ENCODE results near the gene ANKRD12. TPM values are rescaled to one million over a fixed set of nuclear protein-coding genes. Genes with fewer than 3 reads are reported as not detected.

ANKRD12 gene
- total and polyA plus RNA-seq, 7 donors: 5.7 to 49.0 (median 36.7) TPM

DNA sequence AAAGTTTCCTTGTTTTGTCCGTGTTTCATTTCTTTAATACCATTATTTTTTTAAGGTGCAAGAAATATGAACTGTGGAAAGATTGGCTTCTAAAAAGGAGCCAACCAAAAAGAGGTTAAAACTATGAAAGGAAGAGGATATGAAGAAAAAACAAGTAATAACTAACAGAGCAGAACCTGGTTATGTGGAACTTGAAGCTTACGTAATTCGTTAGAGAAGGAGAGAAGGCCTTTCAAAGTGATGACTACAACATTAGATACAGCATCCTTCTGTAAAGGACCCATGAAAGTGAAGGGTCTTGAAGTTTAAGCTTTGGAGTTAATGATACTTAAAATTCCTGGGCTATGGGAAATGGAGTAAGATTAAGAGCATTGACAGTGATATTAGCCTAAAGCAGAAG, 84.5 kb downstream of the ANKRD12 start:
- no peak overlapping the region for H3K27ac ChIP-seq
- intact Hi-C loops (cut with DNase I): no loop called here

DNA sequence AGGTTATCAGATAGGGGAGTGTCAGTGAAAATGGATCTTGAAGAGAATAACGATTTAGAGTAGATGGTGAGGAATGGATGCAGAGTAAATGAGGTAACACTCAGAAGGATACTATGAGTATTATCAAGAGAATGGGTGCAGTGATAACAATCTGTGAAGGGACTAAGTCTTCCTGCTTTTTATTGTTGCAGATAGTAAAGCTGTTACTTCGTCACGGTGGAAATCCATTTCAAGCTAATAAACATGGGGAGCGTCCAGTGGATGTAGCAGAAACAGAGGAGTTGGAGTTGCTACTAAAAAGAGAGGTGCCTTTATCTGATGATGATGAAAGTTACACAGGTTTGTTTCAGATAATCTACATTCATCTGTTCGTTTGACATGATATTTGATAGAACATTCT, 85.1 kb downstream of the ANKRD12 start:
- TF ChIP-seq, protein P1, sequence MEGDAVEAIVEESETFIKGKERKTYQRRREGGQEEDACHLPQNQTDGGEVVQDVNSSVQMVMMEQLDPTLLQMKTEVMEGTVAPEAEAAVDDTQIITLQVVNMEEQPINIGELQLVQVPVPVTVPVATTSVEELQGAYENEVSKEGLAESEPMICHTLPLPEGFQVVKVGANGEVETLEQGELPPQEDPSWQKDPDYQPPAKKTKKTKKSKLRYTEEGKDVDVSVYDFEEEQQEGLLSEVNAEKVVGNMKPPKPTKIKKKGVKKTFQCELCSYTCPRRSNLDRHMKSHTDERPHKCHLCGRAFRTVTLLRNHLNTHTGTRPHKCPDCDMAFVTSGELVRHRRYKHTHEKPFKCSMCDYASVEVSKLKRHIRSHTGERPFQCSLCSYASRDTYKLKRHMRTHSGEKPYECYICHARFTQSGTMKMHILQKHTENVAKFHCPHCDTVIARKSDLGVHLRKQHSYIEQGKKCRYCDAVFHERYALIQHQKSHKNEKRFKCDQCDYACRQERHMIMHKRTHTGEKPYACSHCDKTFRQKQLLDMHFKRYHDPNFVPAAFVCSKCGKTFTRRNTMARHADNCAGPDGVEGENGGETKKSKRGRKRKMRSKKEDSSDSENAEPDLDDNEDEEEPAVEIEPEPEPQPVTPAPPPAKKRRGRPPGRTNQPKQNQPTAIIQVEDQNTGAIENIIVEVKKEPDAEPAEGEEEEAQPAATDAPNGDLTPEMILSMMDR (IDR thresholded peaks at IDR 0.05): no peak
- intact Hi-C loops (cut with DNase I): no loop called here
- WGBS, 3 donors: 69 to 81% (median 70%) methylated on average over 5 of the region's 5 CpGs
- no peak overlapping the region for H3K27ac ChIP-seq
- no peak for DNase-seq
- H3K27me3 ChIP-seq (ENCODE audit: insufficient read depth in 3 of 3, low read length in 2 of 3): no peaks in the 10 kb centered on the region
- H3K4me1 ChIP-seq: peaks cover 3% of the 10 kb centered on the region
- peaks cover 0 to 90% of the 10 kb centered on the region in 2 donors for H3K36me3 ChIP-seq (ENCODE audit: insufficient read depth in 1 of 2, low read depth in 1 of 2)
- H3K9me3 ChIP-seq: no peaks in the 10 kb centered on the region
- ATAC-seq: no peak
- H3K4me3 ChIP-seq: no peak overlapping the region

More for the DNA sequence above, 84.5 kb downstream of the ANKRD12 start:
- ATAC-seq: no peak
- Histone ChIP-seq H3K9me3 (no peaks in the 10 kb centered on the region), H3K4me1 (peaks cover 3% of the 10 kb centered on the region), H3K36me3 (ENCODE audit: insufficient read depth in 1 of 2, low read depth in 1 of 2) (peaks cover 0 to 90% of the 10 kb centered on the region in 2 donors), H3K27me3 (ENCODE audit: insufficient read depth in 3 of 3, low read length in 2 of 3) (no peaks in the 10 kb centered on the region), H3K4me3 (no peak overlapping the region)
- WGBS, 3 donors: 74 to 85% (median 81%) methylated on average over 3 of the region's 3 CpGs
- TF ChIP-seq, protein P1 (IDR thresholded peaks at IDR 0.05): no peak
- no peak for DNase-seq

- WGBS, 3 donors: 85 to 95% (median 86%) methylated on average over 5 of the region's 5 CpGs
- peaks cover 0 to 85% of the 10 kb centered on the region in 2 donors for H3K36me3 ChIP-seq (ENCODE audit: insufficient read depth in 1 of 2, low read depth in 1 of 2)
Observed at GRCh38 chr18:9223356-9223755, 86.8 kb downstream of the ANKRD12 start.

GRCh38 chr18:9226463-9226862, 89.9 kb downstream of the ANKRD12 start:
- peaks cover 0 to 62% of the 10 kb centered on the region in 2 donors for H3K36me3 ChIP-seq (ENCODE audit: insufficient read depth in 1 of 2, low read depth in 1 of 2)
- H3K4me3 ChIP-seq: no peak overlapping the region
- intact Hi-C loops (cut with DNase I): no loop called here
- no peak for ATAC-seq
- H3K4me1 ChIP-seq: no peaks in the 10 kb centered on the region
- no peak overlapping the region for H3K27ac ChIP-seq
- TF ChIP-seq, protein P1 (IDR thresholded peaks at IDR 0.05): no peak
- no peak for DNase-seq
- no peaks in the 10 kb centered on the region for H3K9me3 ChIP-seq
- H3K27me3 ChIP-seq (ENCODE audit: insufficient read depth in 3 of 3, low read length in 2 of 3): no peaks in the 10 kb centered on the region

More at GRCh38 chr18:9223356-9223755, 86.8 kb downstream of the ANKRD12 start:
- H3K27me3 ChIP-seq (ENCODE audit: insufficient read depth in 3 of 3, low read length in 2 of 3): no peaks in the 10 kb centered on the region
- H3K4me3 ChIP-seq: no peak overlapping the region
- no peak overlapping the region for H3K27ac ChIP-seq
- DNase-seq (no peak), ATAC-seq (no peak)
- TF ChIP-seq, protein P1 (IDR thresholded peaks at IDR 0.05): no peak
- no peaks in the 10 kb centered on the region for H3K4me1 ChIP-seq
- intact Hi-C loops (cut with DNase I): no loop called here
- no peaks in the 10 kb centered on the region for H3K9me3 ChIP-seq

DNA sequence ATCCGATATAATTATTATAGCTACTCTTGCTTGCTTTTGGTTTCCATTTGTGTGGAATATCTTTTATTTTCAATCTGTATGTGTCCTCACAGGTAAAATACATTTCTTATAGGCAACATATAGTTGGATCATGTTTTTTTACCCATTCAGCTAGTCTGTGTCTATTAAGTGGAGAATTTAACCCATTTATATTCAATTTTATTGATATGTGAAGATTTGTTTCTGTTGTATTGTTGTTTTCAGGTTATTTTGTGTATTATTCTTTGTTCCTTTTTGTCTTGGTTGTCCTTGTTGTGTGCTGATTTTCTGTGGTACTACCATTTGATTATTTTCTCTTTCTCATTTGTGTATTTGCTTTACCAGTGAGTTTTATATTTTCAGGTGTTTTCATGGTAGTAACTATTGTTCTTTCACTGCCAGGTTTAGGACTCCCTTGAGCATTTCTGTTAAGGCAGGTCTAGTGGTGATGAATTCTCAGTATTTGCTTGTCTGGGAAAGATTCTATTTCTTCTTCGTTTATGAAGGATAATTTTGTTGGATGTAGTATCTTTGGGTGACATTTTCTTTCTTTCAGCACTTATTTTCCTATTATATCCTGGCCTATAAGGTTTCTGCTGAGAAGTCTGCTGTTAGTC, 95.4 kb downstream of the ANKRD12 start:
- peaks cover 3 to 33% of the 10 kb centered on the region in 2 donors for H3K36me3 ChIP-seq (ENCODE audit: insufficient read depth in 1 of 2, low read depth in 1 of 2)
- H3K4me1 ChIP-seq: no peaks in the 10 kb centered on the region
- ATAC-seq: no peak
- no peaks in the 10 kb centered on the region for H3K27me3 ChIP-seq (ENCODE audit: insufficient read depth in 3 of 3, low read length in 2 of 3)
- peaks cover 9% of the 10 kb centered on the region for H3K9me3 ChIP-seq
- intact Hi-C loops (cut with DNase I): no loop called here
- no peak for DNase-seq
- WGBS, 3 donors: 96 to 100% (median 99%) methylated on average over 2 of the region's 2 CpGs
- TF ChIP-seq, protein P1 (IDR thresholded peaks at IDR 0.05): no peak
- no peak overlapping the region for H3K27ac ChIP-seq
- H3K4me3 ChIP-seq: no peak overlapping the region

Data from psoas muscle (tissue), 8 donors.